PC-3 (cell line): Measurements from ENCODE around the gene ADIPOR1.

Experiments
- EZH2 ChIP-seq: fragments of 300-600 bp; sonication (generic); IDR thresholded peaks from one replicate; pipeline ENCODE4 v1.6.1; 2017; ENCODE audit warnings: antibody characterized with exemption, mild to moderate bottlenecking, low read length; ENCODE audit not compliant: unreplicated experiment
- EZH2phosphoT487 ChIP-seq: fragments of 300-600 bp; sonication (generic); IDR thresholded peaks from 2 replicates; pipeline ENCODE4 v1.6.1; 2018; ENCODE audit warnings: mild to moderate bottlenecking, antibody characterized with exemption, low read length, borderline replicate concordance
- TF ChIP-seq, protein P1 (sequence below): fragments of 300-600 bp; sonication (generic); conservative IDR thresholded peaks from 2 replicates; pipeline ENCODE4 v1.5.1; 2017; ENCODE audit warnings: antibody characterized with exemption, low read depth, mild to moderate bottlenecking, low read length

DNA sequence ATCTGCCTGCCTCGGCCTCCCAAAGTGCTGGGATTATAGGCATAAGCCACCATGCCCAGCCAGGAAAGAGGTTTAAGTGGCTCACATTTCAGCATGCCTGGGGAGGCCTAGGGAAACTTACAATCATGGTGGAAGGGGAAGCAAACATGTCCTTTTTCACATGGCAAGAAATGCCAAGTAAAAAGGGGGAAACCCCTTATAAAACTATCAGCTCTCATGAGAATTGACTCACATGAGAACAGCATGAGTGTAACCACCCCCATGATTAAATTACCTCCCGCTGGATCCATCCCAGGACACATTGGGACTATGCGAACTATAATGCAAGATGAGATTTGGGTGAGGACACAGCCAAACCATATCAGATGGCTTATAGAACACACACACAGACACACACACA, 22.3 kb downstream of the ADIPOR1 start:
- TF ChIP-seq, protein P1, sequence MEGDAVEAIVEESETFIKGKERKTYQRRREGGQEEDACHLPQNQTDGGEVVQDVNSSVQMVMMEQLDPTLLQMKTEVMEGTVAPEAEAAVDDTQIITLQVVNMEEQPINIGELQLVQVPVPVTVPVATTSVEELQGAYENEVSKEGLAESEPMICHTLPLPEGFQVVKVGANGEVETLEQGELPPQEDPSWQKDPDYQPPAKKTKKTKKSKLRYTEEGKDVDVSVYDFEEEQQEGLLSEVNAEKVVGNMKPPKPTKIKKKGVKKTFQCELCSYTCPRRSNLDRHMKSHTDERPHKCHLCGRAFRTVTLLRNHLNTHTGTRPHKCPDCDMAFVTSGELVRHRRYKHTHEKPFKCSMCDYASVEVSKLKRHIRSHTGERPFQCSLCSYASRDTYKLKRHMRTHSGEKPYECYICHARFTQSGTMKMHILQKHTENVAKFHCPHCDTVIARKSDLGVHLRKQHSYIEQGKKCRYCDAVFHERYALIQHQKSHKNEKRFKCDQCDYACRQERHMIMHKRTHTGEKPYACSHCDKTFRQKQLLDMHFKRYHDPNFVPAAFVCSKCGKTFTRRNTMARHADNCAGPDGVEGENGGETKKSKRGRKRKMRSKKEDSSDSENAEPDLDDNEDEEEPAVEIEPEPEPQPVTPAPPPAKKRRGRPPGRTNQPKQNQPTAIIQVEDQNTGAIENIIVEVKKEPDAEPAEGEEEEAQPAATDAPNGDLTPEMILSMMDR, result no peak
- TF ChIP-seq EZH2, result no peak
- TF ChIP-seq EZH2phosphoT487, result no peak
